Right lobe of liver (tissue), 6 donors: ENCODE data around the gene RELA. TPM values are rescaled to one million over a fixed set of nuclear protein-coding genes. Genes with fewer than 3 reads are reported as not detected.
A peak's percentile ranks its signal among the peaks of the same experiment; 100 is the strongest.
"Not testable (repeated sequence)": the region's sequence is repeated elsewhere in the genome, so short reads cannot be mapped to it uniquely, and the experiment has no call there.

ENCODE experiments used
- ATAC-seq, 4 donors: fragments of 200-7000 bp; cut with Tn5 transposase; one replicate each; pipeline ENCODE4 v1.9.1; 2020; ENCODE audit warnings: mild to moderate bottlenecking in 4 of 4, moderate library complexity in 4 of 4
- DNase-seq, 3 donors: peaks; one replicate each; pipeline ENCODE4 v3.0.0-alpha.2; 2020
- H3K27ac ChIP-seq, 3 donors: fragments of 200-600 bp; one replicate each; pipeline ENCODE4 v1.8.0; 2022
- H3K27me3 ChIP-seq, 2 donors: fragments of 200-600 bp; one replicate each; pipeline ENCODE4 v1.8.0; 2022
- H3K36me3 ChIP-seq, 4 donors: fragments of 200-600 bp; sonication (generic) in 1 of 4; one replicate each; pipeline versions ENCODE4 v1.5.1 to v1.8.0; 2017 to 2022; ENCODE audit warnings: control low read depth in 1 of 4
- H3K4me1 ChIP-seq, 4 donors: fragments of 200-600 bp; sonication (generic) in 1 of 4; one replicate each; pipeline versions ENCODE4 v1.5.1 to v1.8.0; 2017 to 2022; ENCODE audit warnings: control low read depth in 1 of 4
- H3K4me3 ChIP-seq, 3 donors: fragments of 200-600 bp; one replicate each; pipeline ENCODE4 v1.8.0; 2022
- H3K9me3 ChIP-seq, 4 donors: fragments of 200-600 bp; sonication (generic) in 1 of 4; one replicate each; pipeline versions ENCODE4 v1.5.1 to v1.8.0; 2017 to 2022; ENCODE audit warnings: control low read depth in 1 of 4
- POLR2A ChIP-seq: fragments of 450-650 bp; IDR thresholded peaks from one replicate; pipeline ENCODE4 v1.6.1; 2017; ENCODE audit warnings: antibody characterized with exemption, mild to moderate bottlenecking
- WGBS: methylation state at CpG from one replicate; pipeline ENCODE4 v1.1.6; 2018; ENCODE audit warnings: low coverage, low lambda C conversion rate; ENCODE audit not compliant: insufficient coverage; ENCODE audit errors: missing lambda C conversion rate; 5-methylcytosine and 5-hydroxymethylcytosine counted together
- intact Hi-C, 2 donors: fragments of 100-400 bp; cut with DNase I; formaldehyde crosslinking; loops; one replicate each; pipeline versions ENCODE4 v1.11.2 to v1.14.1; 2022
- total RNA-seq, 6 experiments: library from RNA; depleted of rRNA in 2 of 6; stranded (reverse); fragments of >200 nt in 2 of 6; fragmentation: NEBNext Ultra II Directional in 3 of 6; extraction: Animal tissue kit (Norgen Biotek cat#: 25700) in 3 of 6; gene quantifications; one replicate each; pipeline versions ENCODE4 v1.1.0 to v1.2.4, GENCODE V29; 2016 to 2023
- TF ChIP-seq, protein P1 (sequence below), 4 donors: fragments of 200-600 bp in 3 of 4; fragments of 450-650 bp in 1 of 4; IDR thresholded peaks; one replicate each; pipeline versions ENCODE4 v1.5.1 to v1.8.0; 2016 to 2022; ENCODE audit warnings: antibody characterized with exemption in 4 of 4, mild to moderate bottlenecking in 2 of 4
- donor health status: DM: no; HTN: yes; CAD: no.
- donor health status: DM: no; HTN: no; CAD: no.
- donor health status: DM: no; HTN: no; CAD: no.
- donor health status: DM: no; HTN: yes; CAD: no.
- donor health status: DM: no; HTN: yes; CAD: no.

The RELA gene
- total RNA-seq, 6 experiments from 2014 or later: 27.8 to 51.1 (median 41.9) TPM

DNA sequence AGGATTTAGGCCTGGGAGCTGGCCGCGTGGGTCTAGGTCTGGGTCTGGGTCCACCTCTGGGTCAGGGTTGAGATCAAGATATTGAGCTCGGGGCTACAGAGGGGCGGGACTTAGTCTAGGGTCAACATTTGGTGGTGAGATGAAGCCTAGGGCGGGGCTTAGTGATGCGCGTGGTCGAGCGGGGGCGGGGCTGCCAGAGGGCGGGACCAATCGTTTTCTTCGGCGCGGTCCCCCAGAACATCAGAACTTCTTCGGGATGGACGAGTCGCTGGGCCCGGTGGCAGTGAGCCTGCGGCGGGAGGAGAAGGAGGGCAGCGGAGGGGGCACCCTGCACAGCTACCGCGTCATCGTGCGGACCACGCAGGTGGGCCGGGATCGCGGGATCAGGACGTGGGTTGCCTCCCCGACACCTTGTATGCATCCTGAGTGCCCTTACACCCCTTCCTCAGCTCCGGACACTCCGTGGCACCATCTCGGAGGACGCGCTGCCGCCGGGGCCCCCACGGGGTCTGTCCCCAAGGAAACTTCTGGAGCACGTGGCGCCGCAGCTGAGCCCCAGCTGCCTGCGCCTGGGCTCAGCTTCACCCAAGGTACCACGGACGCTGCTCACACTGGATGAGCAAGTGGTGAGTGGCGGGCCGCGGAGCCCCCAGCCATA is 20.6 kb downstream of the RELA start:
- Histone ChIP-seq H3K4me3 (no peak overlapping the region), H3K4me1 (peaks cover 0 to 16% (median 6%) of the 10 kb centered on the region in 4 donors), H3K27ac (no peak overlapping the region), H3K9me3 (no peaks in the 10 kb centered on the region), H3K36me3 (no peaks in the 10 kb centered on the region), H3K27me3 (no peaks in the 10 kb centered on the region)
- WGBS: 31% methylated on average over 12 of the region's 49 CpGs
- peak in 1 of 3 donors; percentile 57 for DNase-seq
- TF ChIP-seq, protein P1, sequence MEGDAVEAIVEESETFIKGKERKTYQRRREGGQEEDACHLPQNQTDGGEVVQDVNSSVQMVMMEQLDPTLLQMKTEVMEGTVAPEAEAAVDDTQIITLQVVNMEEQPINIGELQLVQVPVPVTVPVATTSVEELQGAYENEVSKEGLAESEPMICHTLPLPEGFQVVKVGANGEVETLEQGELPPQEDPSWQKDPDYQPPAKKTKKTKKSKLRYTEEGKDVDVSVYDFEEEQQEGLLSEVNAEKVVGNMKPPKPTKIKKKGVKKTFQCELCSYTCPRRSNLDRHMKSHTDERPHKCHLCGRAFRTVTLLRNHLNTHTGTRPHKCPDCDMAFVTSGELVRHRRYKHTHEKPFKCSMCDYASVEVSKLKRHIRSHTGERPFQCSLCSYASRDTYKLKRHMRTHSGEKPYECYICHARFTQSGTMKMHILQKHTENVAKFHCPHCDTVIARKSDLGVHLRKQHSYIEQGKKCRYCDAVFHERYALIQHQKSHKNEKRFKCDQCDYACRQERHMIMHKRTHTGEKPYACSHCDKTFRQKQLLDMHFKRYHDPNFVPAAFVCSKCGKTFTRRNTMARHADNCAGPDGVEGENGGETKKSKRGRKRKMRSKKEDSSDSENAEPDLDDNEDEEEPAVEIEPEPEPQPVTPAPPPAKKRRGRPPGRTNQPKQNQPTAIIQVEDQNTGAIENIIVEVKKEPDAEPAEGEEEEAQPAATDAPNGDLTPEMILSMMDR (IDR thresholded peaks at IDR 0.05): no peak
- no peak for TF ChIP-seq POLR2A
- ATAC-seq: no peak
- intact Hi-C loops: no loop called here

DNA sequence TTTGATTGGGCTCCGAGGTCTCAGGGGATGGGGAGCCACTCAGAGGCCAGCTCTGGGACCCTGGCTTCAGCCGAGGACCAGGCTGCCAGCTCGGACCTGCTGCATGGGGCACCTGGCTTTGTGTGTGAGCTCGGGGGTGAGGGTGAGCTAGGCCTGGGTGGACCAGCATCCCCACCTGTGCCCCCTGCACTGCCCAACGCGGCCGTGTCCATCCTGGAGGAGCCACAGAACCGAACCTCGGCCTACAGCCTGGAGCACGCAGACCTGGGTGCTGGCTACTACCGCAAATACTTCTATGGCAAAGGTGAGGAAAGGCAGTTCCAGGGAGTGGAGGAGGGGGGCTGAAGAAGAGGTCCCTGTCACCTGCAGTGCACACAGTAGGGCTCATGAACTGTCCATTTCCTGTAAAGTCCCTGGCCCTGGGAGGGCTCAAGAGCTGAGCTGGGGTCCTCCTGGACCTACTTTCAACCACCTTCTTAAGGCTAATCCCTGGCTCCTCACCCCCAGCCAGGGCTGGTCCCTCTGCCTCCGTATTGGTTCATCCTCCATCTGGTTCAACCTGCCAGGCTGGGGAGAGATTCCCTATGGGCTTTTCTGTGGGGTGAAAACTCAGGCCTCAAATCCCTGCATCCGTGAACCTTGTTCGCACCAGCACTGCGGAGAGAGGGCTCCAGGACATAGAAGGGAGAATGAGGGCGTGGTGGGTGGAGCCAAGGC is 21.3 kb downstream of the RELA start:
- H3K4me1 ChIP-seq: peaks cover 0 to 19% (median 7%) of the 10 kb centered on the region in 4 donors
- no peaks in the 10 kb centered on the region for H3K9me3 ChIP-seq
- ATAC-seq (no peak), DNase-seq (peak in 1 of 3 donors; percentile 55)
- intact Hi-C loops: no loop called here
- TF ChIP-seq, protein P1 (IDR thresholded peaks at IDR 0.05): no peak
- TF ChIP-seq POLR2A: no peak
- H3K27ac ChIP-seq: peak overlapping the region; percentile 10 to 85 (median 77)
- peak overlapping the region; percentile 9 to 37 (median 23) for H3K4me3 ChIP-seq
- 53% methylated on average over 2 of the region's 16 CpGs for WGBS
- no peaks in the 10 kb centered on the region for H3K27me3 ChIP-seq
- H3K36me3 ChIP-seq: peaks cover 0 to 2% (median under 1%) of the 10 kb centered on the region in 4 donors

DNA sequence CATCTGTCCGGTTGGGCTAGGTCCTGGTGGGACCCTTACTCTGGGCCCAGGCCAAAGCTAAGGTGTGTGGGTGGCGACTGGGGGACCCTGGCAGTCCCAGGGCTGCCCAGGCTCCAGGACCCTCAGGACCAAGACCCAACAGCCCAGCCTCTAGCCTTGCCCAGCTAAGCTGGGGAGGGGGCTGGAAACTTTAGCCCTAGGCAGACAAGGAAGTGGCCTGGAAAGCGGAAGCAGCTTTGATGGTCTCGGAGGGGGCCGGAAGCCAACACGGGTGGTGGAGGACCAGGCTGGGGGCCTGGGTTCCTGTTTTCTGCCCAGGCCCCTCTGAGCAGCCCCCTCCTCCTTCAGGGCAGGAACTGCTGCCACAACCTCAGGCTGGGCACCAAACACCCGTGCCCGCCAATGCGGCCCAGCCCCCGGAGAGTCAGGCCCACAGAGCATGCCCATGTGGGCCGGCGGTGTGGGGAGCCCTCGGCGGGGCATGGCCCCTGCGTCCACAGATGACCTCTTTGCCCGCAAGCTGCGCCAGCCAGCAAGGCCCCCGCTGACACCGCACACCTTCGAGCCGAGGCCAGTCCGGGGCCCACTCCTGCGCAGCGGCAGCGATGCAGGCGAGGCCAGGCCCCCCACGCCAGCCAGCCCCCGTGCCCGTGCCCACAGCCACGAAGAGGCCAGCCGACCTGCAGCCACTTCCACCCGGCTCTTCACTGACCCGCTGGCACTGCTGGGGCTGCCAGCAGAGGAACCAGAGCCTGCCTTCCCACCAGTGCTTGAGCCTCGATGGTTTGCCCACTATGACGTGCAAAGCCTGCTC is 22.0 kb downstream of the RELA start:
- H3K36me3 ChIP-seq: peaks cover 0 to 9% (median 1%) of the 10 kb centered on the region in 4 donors
- H3K9me3 ChIP-seq: no peaks in the 10 kb centered on the region
- H3K4me3 ChIP-seq: peak overlapping the region; percentile 9 to 37 (median 23)
- H3K4me1 ChIP-seq: peaks cover 0 to 21% (median 7%) of the 10 kb centered on the region in 4 donors
- peak overlapping the region; percentile 56 to 85 (median 77) for H3K27ac ChIP-seq
- TF ChIP-seq, protein P1 (IDR thresholded peaks at IDR 0.05): no peak
- no peak for TF ChIP-seq POLR2A
- intact Hi-C loops: no loop called here
- ATAC-seq (peak; percentile 1 to 15 (median 4)), DNase-seq (peak in 2 of 3 donors; percentile 66 to 76)
- H3K27me3 ChIP-seq: no peaks in the 10 kb centered on the region
- WGBS: 20% methylated on average over 1 of the region's 35 CpGs

DNA sequence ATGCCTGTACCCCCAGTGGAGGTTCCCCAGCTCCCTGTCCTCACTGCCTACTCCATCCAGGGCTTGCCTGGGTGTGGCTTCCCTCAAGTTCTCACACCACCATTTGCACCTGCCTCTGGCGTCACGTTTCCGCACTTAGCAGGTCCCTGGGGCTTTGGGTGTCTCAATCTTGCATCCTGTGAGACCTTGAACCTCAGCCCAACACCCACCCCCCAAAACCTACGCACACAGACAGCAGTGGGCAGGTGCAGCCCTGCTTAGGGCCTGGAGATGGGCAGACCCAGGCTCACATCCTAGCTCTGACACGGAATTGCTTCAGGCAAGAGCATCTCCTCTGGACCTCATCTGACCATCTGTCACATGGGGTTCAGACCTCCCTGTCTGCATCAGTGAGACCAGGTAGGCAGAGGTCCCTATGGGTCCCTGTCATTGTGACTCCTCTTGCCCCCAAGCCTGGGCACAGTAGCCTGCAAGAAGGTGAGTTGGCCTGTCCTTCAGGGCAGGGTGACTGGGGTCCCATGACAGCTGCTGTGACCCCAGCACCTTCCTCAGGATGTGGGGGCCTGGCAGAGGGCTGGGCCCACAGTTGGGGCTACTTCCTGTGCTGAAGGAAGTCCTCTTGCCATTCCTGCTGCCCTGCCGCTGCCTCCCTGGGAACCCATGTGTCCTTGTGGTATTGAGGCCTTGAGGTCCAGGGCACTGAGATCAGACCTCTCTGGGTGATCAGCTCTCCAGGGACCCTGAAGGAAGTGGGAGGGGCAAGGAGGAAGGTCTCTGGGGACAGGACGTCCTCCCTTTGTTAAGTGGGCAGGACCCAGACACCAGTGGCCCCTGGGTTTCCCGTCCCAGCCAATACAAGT is 22.9 kb downstream of the RELA start:
- ATAC-seq (peak; percentile 5 to 52 (median 15)), DNase-seq (no peak)
- Histone ChIP-seq H3K9me3 (no peaks in the 10 kb centered on the region), H3K27ac (peak overlapping the region; percentile 56 to 85 (median 77)), H3K27me3 (no peaks in the 10 kb centered on the region), H3K4me1 (peaks cover 0 to 21% (median 7%) of the 10 kb centered on the region in 4 donors), H3K36me3 (peaks cover 0 to 17% (median 7%) of the 10 kb centered on the region in 4 donors), H3K4me3 (peak overlapping the region in 2 of 3 donors; percentile 23 to 37)
- 54% methylated on average over 3 of the region's 8 CpGs for WGBS
- TF ChIP-seq POLR2A: no peak
- intact Hi-C loops: no loop called here

DNA sequence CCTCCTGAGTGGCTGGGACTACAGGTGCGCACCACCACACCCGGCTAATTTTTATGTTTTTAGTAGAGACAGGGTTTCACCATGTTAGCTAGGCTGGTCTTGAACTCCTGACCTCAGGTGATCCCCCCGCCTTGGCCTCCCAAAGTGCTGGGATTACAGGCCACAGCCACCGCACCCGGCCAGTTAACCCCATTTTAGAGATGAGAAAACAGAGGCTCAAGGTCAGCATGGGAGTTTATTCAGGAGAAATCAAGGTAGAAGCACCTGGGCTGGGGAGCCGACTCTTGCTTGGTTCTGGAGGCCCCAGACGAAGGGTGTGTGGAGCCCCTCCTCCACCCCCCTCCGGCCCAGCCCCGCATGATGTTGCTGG is 23.5 kb downstream of the RELA start:
- intact Hi-C loops: not testable (repeated sequence)

More for the DNA sequence above, 23.5 kb downstream of the RELA start:
- H3K36me3 ChIP-seq: peaks cover 0 to 22% (median 11%) of the 10 kb centered on the region in 4 donors
- H3K4me3 ChIP-seq: peak overlapping the region in 2 of 3 donors; percentile 58 to 65
- H3K4me1 ChIP-seq: peaks cover 0 to 21% (median 7%) of the 10 kb centered on the region in 4 donors
- ATAC-seq, DNase-seq, H3K9me3 ChIP-seq, H3K27me3 ChIP-seq: not testable (repeated sequence)
- 73% methylated on average over 6 of the region's 9 CpGs for WGBS
- peak overlapping the region; percentile 76 to 80 (median 77) for H3K27ac ChIP-seq
